ENCODE data around the gene ZBTB46. TPM values are rescaled to one million over a fixed set of nuclear protein-coding genes. Genes with fewer than 3 reads are reported as not detected.

The ZBTB46 gene
- total RNA-seq, 1 experiment from 2014 or later: 2.5 TPM

- no peak for TF ChIP-seq CTCF (IDR thresholded peaks at IDR 0.05; ENCODE audit: unreplicated experiment)
- intact Hi-C loops (cut with micrococcal nuclease; ENCODE audit: unreplicated experiment): no loop called here
- H3K36me3 Mint-ChIP-seq (ENCODE audit: insufficient read depth, unreplicated experiment): peaks cover 39% of the 10 kb centered on the region
- no peaks in the 10 kb centered on the region for H3K4me1 Mint-ChIP-seq (ENCODE audit: low read depth, unreplicated experiment)
- H3K4me3 Mint-ChIP-seq (ENCODE audit: low read depth, unreplicated experiment): no peak overlapping the region
- no peaks in the 10 kb centered on the region for H3K27me3 Mint-ChIP-seq (ENCODE audit: unreplicated experiment)
- no peak for DNase-seq
- no peak overlapping the region for H3K27ac Mint-ChIP-seq (ENCODE audit: unreplicated experiment)
- no TSS peak for BruUV-seq (replicated peaks)
- CTCF ChIA-PET: no interaction called here
- H3K9me3 Mint-ChIP-seq (ENCODE audit: low read depth, unreplicated experiment): no peaks in the 10 kb centered on the region
These were observed 86.3 kb downstream of the ZBTB46 start for GRCh38 chr20:63744574-63745423.

GRCh38 chr20:63744158-63744557 lies 86.9 kb downstream of the ZBTB46 start:
- Mint-ChIP-seq H3K4me3 (ENCODE audit: low read depth, unreplicated experiment) (no peak overlapping the region), H3K4me1 (ENCODE audit: low read depth, unreplicated experiment) (no peaks in the 10 kb centered on the region), H3K27me3 (ENCODE audit: unreplicated experiment) (no peaks in the 10 kb centered on the region), H3K9me3 (ENCODE audit: low read depth, unreplicated experiment) (no peaks in the 10 kb centered on the region), H3K36me3 (ENCODE audit: insufficient read depth, unreplicated experiment) (peaks cover 39% of the 10 kb centered on the region), H3K27ac (ENCODE audit: unreplicated experiment) (no peak overlapping the region)
- intact Hi-C loops (cut with micrococcal nuclease; ENCODE audit: unreplicated experiment): no loop called here
- CTCF ChIA-PET: no interaction called here
- no peak for TF ChIP-seq CTCF (IDR thresholded peaks at IDR 0.05; ENCODE audit: unreplicated experiment)
- no TSS peak for BruUV-seq (replicated peaks)
- no peak for DNase-seq

GRCh38 chr20:63743210-63743970 lies 87.7 kb downstream of the ZBTB46 start:
- Mint-ChIP-seq H3K4me3 (ENCODE audit: low read depth, unreplicated experiment) (no peak overlapping the region), H3K9me3 (ENCODE audit: low read depth, unreplicated experiment) (no peaks in the 10 kb centered on the region), H3K36me3 (ENCODE audit: insufficient read depth, unreplicated experiment) (peaks cover 42% of the 10 kb centered on the region), H3K27ac (ENCODE audit: unreplicated experiment) (no peak overlapping the region), H3K27me3 (ENCODE audit: unreplicated experiment) (no peaks in the 10 kb centered on the region), H3K4me1 (ENCODE audit: low read depth, unreplicated experiment) (no peaks in the 10 kb centered on the region)
- DNase-seq: no peak
- BruUV-seq (replicated peaks): TSS peak; percentile 33
- TF ChIP-seq CTCF (IDR thresholded peaks at IDR 0.05; ENCODE audit: unreplicated experiment): no peak
- intact Hi-C loops (cut with micrococcal nuclease; ENCODE audit: unreplicated experiment): no loop called here
- CTCF ChIA-PET: interaction anchor here (0.6 kb wide), 1 partner anchor 29 kb away, joined by 5 read pairs; no protein-coding TSS in a partner anchor

GRCh38 chr20:63742381-63743024 lies 88.6 kb downstream of the ZBTB46 start:
- DNase-seq: no peak
- Mint-ChIP-seq H3K4me3 (ENCODE audit: low read depth, unreplicated experiment) (no peak overlapping the region), H3K27ac (ENCODE audit: unreplicated experiment) (no peak overlapping the region), H3K27me3 (ENCODE audit: unreplicated experiment) (no peaks in the 10 kb centered on the region), H3K9me3 (ENCODE audit: low read depth, unreplicated experiment) (no peaks in the 10 kb centered on the region), H3K36me3 (ENCODE audit: insufficient read depth, unreplicated experiment) (peaks cover 48% of the 10 kb centered on the region), H3K4me1 (ENCODE audit: low read depth, unreplicated experiment) (no peaks in the 10 kb centered on the region)
- no TSS peak for BruUV-seq (replicated peaks)
- TF ChIP-seq CTCF (IDR thresholded peaks at IDR 0.05; ENCODE audit: unreplicated experiment): no peak
- CTCF ChIA-PET: interaction anchor here (0.6 to 1.3 kb wide), 2 partner anchors 8 to 30 kb away, joined by 3 to 5 read pairs; no protein-coding TSS in a partner anchor
- intact Hi-C loops (cut with micrococcal nuclease; ENCODE audit: unreplicated experiment): no loop called here

Measured in Calu3 (cell line).